Hippocampal formation (tissue), 2 donors: ENCODE results near the gene KDM6B.
A peak's percentile ranks its signal among the peaks of the same experiment; 100 is the strongest.

Experiments used
- DNase-seq, 2 donors: peaks; one replicate each; lab custom pipeline; 2025; lab: John Stamatoyannopoulos, UW

Gene KDM6B

DNA sequence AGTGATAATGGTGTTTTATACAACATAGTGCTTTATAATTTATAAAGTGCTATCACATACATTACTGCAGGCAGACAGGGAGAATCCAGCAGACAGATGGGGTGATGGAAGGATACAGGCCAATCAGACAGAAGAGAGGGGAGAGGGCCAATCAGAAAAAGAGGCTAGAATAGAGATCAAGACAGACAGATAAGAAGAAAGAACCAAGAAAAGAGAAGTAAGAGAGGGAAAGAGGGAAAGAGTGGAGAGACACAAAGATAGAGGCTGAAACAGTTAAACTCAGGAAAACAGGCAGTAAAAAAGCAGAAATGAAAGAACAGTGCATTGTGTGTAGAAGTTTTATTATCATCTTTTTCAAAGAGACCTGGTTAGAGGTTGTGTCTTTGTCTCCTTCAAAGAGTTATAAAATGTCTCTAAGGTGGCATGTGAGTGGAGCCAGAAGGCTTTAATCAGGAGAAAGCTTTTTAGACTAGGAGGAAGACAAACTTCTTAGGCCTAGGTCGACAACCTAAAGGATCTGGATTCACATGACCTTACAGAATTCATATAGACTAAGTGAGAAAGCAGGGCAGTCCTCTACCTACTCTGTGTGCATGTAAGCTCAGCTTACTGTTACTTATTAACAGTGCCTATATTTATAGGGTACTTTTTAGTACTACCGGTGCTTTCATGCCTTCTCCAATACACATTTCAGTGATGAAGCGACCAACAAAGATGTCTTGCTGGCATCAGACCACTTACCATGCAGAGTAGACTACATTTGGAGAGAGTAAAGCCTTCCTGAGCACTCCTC, 46.3 kb downstream of the KDM6B start:
- no peak for DNase-seq

DNA sequence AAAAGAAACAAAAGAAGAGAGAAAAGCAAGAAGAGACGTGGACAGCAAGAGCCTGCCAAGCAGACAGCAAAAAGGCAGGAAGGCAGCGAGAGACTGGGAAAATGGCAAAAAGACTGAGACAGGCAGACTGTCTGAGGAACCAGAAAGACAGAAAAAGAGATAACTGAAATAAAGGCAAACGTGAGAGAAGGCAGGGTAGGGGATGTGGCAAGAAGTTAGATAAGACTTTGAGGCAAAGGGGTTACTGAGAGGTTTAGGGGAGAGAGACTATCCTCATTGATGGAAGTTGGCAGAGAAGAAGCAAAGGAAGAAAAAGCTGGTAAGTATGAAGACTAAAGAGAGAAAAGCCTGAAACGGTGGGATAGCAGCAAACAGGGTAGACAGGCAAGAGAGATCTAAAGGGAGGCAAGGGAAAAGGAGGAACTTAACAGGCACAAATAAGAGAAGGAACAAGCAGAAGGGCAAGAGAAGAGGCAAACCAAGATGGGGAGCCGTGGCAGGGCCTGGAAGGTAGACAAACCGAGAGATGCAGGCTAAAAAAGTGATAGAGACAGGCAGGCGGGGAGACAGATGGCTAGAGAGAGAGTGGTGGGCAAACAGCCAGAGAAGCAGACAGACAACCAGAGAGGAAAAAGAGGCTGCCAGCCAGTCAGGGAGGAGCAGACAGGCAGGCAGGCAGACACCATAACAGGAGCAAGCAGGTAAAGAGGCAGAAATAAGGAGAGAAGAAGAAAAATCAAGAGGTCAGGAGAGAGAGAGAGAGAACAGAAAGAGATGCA, 47.4 kb downstream of the KDM6B start:
- DNase-seq: peak; percentile 19 to 29

DNA sequence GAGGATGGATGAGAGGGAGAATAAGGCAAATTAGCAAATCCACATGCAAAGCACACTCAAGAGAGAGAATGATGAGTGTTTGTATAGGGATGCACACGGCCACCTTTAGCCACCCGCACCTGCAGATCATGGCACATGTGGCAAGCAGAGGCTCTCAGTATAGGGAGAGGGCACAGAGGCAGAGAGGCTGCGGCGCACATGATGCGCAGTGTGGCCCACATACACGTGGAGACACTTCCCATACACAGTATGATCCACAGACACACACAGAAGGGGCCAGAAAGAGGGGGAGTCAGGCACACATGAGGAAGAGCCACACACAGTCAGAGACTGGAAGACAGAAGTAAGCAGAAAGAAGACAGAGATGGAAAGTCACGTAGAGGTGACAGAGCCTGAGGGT, 48.1 kb downstream of the KDM6B start:
- DNase-seq: no peak

DNA sequence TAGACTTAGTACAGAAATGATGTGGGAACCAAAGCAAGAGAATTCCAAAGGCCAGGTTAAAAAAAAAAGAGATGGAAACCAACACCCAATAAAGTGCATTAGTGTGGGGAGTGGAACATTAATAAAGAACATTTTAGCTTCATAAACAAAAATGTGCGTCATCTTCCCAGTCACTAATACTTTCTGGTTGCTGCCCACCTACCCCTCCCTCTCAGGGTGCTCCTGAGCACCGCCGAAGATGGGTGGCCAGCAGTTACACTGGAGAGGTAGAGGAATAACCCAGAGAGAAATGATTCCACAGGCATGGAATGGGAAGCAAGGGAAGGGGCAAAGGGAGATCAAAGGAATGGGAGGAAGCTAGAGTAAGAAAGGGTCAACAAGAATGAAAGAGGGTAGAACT, 48.6 kb downstream of the KDM6B start:
- DNase-seq: no peak
